Left hindlimb (tissue), 1 donor: ENCODE results near the gene EGFR.
"Not testable (repeated sequence)": the region's sequence is repeated elsewhere in the genome, so short reads cannot be mapped to it uniquely, and the experiment has no call there.

Experiments
- DNase-seq: peaks from one replicate; pipeline ENCODE4 v3.0.0-alpha.2; 2018

Gene EGFR

GRCh38 chr7:55016061-55016745, 2.6 kb upstream of the EGFR start:
- DNase-seq, result no peak

GRCh38 chr7:55016746-55017090, 2.1 kb upstream of the EGFR start:
- no peak for DNase-seq

GRCh38 chr7:55017841-55018240, 976 bp upstream of the EGFR start:
- no peak for DNase-seq

- peak; percentile 64 for DNase-seq
These were observed 424 bp downstream of the EGFR start for GRCh38 chr7:55019191-55019690.

- peak; percentile 50 for DNase-seq
These were observed 1.1 kb downstream of the EGFR start for GRCh38 chr7:55019691-55020465.

- peak; percentile 55 for DNase-seq
These were observed 1.7 kb downstream of the EGFR start for GRCh38 chr7:55020466-55020871.

GRCh38 chr7:55021053-55021452, 2.2 kb downstream of the EGFR start:
- DNase-seq, result no peak

GRCh38 chr7:55022002-55022985, 3.5 kb downstream of the EGFR start:
- no peak for DNase-seq

- no peak for DNase-seq
These were observed 5.2 kb downstream of the EGFR start for GRCh38 chr7:55023841-55024505.

GRCh38 chr7:55024776-55025175, 6.0 kb downstream of the EGFR start:
- DNase-seq, result no peak

GRCh38 chr7:55026086-55026790, 7.4 kb downstream of the EGFR start:
- DNase-seq, result no peak

- no peak for DNase-seq
These were observed 8.2 kb downstream of the EGFR start for GRCh38 chr7:55026867-55027490.

- no peak for DNase-seq
These were observed 9.2 kb downstream of the EGFR start for GRCh38 chr7:55028011-55028410.

GRCh38 chr7:55030314-55030713, 11.5 kb downstream of the EGFR start:
- no peak for DNase-seq

GRCh38 chr7:55031075-55031474, 12.3 kb downstream of the EGFR start:
- no peak for DNase-seq

GRCh38 chr7:55032069-55032699, 13.4 kb downstream of the EGFR start:
- no peak for DNase-seq

GRCh38 chr7:55033236-55033846, 14.5 kb downstream of the EGFR start:
- DNase-seq, result no peak

GRCh38 chr7:55034776-55035175, 16.0 kb downstream of the EGFR start:
- DNase-seq, result no peak

- not testable (repeated sequence) for DNase-seq
These were observed 16.6 kb downstream of the EGFR start for GRCh38 chr7:55035410-55035809.

GRCh38 chr7:55036950-55037736, 18.3 kb downstream of the EGFR start:
- no peak for DNase-seq
